PC-3 (cell line): ENCODE results near the gene VCAN.

ENCODE experiments used
- CTCF ChIP-seq: fragments of 300-600 bp; sonication (generic); conservative IDR thresholded peaks from 2 replicates; pipeline ENCODE4 v1.5.1; 2017; ENCODE audit warnings: antibody characterized with exemption, low read depth, mild to moderate bottlenecking, low read length
- EZH2 ChIP-seq: fragments of 300-600 bp; sonication (generic); IDR thresholded peaks from one replicate; pipeline ENCODE4 v1.6.1; 2017; ENCODE audit warnings: antibody characterized with exemption, mild to moderate bottlenecking, low read length; ENCODE audit not compliant: unreplicated experiment
- EZH2phosphoT487 ChIP-seq: fragments of 300-600 bp; sonication (generic); IDR thresholded peaks from 2 replicates; pipeline ENCODE4 v1.6.1; 2018; ENCODE audit warnings: mild to moderate bottlenecking, antibody characterized with exemption, low read length, borderline replicate concordance

GRCh38 chr5:83531661-83532060 is 60.1 kb downstream of the VCAN start:
- no peak for TF ChIP-seq CTCF
- no peak for TF ChIP-seq EZH2phosphoT487
- no peak for TF ChIP-seq EZH2
